ENCODE data around the gene ERGIC3.
"Not testable (repeated sequence)": the region's sequence is repeated elsewhere in the genome, so short reads cannot be mapped to it uniquely, and the experiment has no call there.

The ERGIC3 gene

GRCh38 chr20:35518955-35519354 lies 22.9 kb upstream of the ERGIC3 start:
- no peak for DNase-seq

DNA sequence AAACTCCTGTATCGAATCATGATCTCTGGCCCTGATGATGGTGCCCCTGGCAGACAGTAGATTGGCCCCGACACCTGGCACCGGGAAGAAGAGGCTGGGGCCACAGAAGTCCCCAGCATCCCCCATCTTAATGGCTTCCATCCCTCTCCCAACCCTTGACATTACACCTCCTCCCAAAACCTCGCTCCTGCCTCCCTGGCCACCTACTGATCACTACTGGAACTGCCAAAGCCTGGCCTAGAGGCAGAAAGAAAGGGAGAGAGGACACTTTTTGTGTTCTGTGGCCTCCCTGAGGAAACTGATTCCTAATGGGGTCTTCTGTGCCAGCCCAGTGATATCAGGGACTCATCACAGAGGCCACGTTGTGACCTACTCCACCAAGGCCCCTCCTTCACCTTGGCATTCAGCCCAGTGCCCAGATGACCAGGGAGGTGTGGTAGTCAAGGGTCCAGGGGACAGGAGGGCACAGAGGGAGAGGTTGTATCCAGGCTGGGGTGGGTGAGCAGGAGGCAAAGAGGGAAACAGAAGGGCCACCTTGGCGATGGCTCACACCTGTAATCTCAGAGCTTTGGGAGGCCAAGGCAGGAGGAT lies 18.5 kb upstream of the ERGIC3 start:
- no peak for DNase-seq

GRCh38 chr20:35525639-35526038 lies 16.2 kb upstream of the ERGIC3 start:
- no peak for DNase-seq

GRCh38 chr20:35527122-35527769 lies 14.6 kb upstream of the ERGIC3 start:
- no peak for DNase-seq

DNA sequence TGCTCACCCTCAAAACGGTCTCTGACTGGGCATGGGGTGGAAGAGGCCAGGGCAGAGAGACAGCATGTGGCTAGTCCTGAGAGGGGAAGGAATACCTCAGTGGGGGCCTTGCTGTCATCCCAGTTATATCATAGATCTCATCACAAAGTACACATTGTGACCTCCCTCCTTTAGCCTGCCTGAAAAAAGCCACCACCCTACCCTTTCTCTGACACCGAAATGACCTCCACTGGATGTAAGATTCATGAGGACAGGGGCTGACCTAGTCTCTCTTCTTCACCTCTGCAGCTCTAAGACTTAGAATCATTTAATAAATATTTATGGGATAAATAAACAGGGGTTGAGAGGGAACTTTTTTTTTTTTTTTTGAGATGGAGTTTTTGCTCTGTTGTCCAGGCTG lies 12.3 kb upstream of the ERGIC3 start, which contains the start of gene C20orf173:
TSS of gene C20orf173 (minus strand) at position 101 of the 400 bp plus-strand sequence. CDS start 279 bp downstream, outside the sequence.
- DNase-seq = no peak

GRCh38 chr20:35539756-35540212 lies 2.1 kb upstream of the ERGIC3 start:
- DNase-seq = peak; percentile 96

GRCh38 chr20:35541118-35541782 lies 628 bp upstream of the ERGIC3 start:
- DNase-seq = no peak

DNA sequence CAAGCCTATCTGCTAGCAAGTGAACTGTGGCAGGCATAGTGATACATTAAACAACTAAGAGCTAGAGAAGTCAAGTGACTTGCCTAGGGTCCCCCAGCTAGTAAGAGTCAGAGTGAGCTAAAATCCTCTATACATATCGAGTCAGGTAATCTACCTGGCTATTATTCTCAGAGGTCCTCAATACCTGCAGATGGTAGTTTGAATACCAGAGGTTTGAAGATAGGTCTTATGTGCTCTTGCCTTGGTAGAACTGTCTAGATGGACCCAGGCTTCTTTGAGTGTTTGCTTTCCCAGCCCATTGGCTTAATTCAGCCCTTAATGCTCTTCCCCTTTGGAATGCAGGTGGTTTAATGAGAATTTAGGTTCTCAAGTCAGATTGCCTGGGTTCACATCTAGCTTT lies 1.1 kb downstream of the ERGIC3 start:
- DNase-seq = no peak

DNA sequence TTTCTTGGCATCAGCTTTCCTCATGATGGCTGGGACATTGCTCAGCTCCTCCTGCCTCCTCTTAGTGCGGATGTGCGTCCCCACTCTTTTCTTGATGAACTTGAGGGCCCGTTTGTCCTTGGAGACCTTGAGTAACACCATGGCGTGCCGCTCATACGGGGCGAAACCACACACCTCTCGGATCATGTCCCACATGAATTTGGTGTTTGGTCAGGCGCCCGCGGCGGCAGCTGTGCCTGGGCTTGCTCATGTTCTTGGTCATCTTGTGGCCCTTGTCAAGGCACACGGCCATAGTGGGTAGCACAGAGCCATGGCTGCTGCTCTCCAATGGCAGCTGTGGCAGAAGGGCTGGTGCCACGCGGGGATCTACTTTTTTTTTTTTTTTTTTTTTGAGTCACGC lies 2.6 kb downstream of the ERGIC3 start:
- no peak for DNase-seq

GRCh38 chr20:35544941-35545340 lies 3.1 kb downstream of the ERGIC3 start:
- not testable (repeated sequence) for DNase-seq

DNA sequence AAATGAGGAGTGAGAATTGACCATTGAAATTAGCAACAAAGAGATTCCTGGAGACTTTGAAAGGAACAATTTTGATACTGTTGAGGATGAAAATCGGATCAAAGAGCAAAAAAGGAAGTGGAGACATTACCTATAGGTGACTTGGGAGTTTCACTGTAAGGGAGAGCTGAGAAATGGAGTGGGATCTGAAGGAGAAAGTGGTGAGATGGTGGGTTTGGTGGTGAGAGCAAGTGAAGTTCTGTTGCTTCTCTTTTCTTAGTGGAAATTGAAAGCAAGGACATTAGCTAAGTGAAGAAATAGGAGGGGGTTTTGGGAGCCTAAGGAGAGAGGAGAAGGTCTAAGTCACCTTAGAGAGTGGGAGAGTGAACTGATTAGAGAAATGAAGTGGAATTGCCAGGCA lies 4.2 kb downstream of the ERGIC3 start:
- no peak for DNase-seq

GRCh38 chr20:35547329-35547728 lies 5.5 kb downstream of the ERGIC3 start:
- no peak for DNase-seq

- no peak for DNase-seq
Observed at GRCh38 chr20:35551503-35551902, 9.6 kb downstream of the ERGIC3 start.

- no peak for DNase-seq
Observed at GRCh38 chr20:35552914-35553313, 11.0 kb downstream of the ERGIC3 start.

DNA sequence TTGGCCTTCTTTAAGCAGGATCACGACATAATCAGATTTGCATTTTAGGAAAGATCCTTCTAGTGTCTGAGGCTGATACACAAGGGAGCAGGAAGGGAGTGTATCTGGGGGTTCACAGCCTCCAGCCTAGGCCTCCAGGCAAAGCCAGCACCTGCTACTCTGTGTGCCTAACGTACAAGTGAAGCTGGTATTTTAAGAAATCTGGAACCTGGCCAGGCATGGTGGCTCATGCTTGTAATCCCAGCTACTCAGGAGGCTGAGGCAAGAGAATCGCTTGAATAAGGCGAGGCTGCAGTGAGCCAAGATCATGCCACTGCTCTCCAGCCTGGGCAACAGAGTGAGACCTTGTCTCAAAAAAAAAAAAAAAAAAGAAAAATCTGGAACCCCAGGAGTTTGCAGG lies 13.6 kb downstream of the ERGIC3 start:
- not testable (repeated sequence) for DNase-seq

- DNase-seq = no peak
Observed at GRCh38 chr20:35555951-35556645, 14.2 kb downstream of the ERGIC3 start.

GRCh38 chr20:35556871-35557270 lies 15.0 kb downstream of the ERGIC3 start:
- DNase-seq = no peak

DNA sequence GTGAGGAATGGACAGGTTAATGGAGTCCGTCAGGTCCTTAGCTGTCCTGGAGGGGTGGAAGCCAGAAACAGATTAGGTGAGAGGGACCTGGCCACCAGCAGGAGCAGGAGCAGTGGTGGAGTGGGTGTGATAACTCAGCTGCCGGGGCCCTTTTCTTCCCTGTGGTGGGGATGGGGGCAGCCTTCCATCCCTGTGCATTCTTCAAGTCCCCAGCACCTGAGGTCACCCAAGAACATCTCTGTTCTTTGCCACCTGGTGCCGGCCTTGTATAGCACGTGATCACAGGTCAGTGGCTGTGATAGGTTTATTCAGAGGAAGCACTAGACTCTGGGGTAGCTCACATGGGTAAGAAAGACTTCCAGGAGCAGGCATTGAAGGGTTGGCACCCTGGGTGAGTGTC lies 16.6 kb downstream of the ERGIC3 start:
- no peak for DNase-seq

GRCh38 chr20:35559042-35559693 lies 17.3 kb downstream of the ERGIC3 start:
- DNase-seq = no peak

DNA sequence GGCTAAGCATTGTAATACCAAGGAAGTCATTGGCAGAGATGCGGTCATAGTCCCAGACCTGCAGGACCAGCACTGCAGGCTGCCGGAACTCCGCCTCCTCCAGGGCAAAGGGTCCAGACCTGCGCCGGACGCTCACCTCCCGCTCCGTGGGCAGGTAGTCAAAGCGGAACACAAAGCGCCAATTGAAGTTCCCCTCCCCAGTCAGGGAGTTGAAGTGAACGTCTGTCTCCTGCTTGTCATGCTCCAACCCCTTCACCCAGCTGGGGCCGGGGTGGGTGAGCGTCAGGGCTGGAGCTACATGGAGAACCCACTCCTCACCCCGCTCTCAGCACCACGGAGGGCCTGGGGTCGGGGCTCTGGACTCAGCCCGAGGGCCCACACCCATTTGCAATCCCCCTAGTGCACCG lies 18.2 kb downstream of the ERGIC3 start:
- no peak for DNase-seq

DNA sequence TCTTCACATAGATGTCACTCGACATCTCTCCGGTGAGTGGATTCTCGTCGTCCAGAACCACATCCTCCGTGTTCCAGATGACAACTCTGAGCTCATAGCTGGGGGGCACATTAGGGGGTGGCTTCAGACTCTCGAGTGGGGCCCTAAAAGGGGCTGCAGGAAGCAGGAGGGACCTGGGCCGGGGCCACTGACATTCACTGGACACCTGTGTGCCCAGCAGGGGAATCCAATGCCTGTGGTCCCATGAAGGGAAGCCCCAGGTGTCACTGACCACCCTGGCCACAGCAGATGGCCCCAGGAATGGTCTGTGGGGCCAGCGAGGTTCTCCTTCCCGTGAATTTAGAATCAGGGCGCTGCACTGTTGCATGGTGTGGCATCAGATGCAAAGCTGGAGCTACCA lies 18.7 kb downstream of the ERGIC3 start:
- no peak for DNase-seq

DNA sequence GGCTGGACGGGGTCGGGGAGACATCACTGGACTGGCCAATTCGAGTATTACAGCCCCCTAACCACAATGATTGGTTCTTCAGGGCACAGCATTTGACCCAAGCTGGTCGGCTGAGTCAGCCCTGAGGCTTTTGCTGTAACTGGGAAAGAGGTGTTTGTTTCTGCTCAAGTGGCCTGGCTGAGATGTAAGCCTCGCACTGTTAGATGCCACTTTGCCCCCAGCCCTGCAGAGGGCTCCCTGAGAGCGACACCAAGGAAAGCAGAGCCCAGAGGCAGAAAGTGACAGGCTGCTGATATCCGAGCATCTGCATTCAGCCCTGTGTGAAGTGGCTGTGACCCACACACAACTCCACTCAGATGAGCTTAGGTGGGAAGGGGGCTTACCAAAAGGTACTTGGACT lies 19.4 kb downstream of the ERGIC3 start:
- peak; percentile 77 for DNase-seq

- DNase-seq = no peak
Observed at GRCh38 chr20:35561671-35562070, 19.8 kb downstream of the ERGIC3 start.

All from NCI-H1105 (cell line).